DMS53 (cell line): ENCODE measurements around the gene KCNJ6.
A peak's percentile ranks its signal among the peaks of the same experiment; 100 is the strongest.

ENCODE experiments used
- DNase-seq: peaks from one replicate; lab custom pipeline; 2025; lab: John Stamatoyannopoulos, UW

KCNJ6 gene

DNA sequence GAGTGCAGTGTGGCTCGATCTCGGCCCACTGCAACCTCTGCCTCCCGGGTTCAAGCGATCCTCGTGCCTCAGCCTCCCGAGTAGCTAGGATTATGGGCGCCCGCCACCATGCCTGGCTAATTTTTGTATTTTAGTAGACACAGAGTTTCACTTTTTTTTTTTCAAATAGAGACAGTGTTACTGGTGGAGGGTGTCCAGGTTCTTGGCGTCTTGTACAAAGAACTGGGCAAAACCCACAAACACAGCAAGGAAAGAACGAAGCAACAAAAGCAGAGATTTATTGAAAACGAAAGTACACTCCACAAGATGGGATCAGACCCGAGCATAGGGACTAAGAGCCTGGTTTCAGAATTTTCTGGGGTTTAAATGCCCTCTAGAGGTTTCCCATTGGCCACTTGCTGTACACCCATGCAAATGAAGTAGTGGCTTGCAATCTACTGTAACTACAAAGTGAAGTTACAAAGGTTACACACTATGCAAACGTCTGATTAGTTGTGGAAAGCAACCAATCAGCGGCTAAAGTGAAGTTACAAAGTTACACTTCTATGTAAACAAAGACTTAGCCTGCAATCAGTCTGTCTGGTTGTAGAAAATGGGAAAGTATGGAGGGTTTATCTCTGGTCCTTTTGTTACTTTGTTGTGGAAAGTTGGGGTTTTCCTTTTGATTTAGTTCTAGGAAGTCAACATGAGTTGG is 350.6 kb downstream of the KCNJ6 start:
- DNase-seq: peak; percentile 46

DNA sequence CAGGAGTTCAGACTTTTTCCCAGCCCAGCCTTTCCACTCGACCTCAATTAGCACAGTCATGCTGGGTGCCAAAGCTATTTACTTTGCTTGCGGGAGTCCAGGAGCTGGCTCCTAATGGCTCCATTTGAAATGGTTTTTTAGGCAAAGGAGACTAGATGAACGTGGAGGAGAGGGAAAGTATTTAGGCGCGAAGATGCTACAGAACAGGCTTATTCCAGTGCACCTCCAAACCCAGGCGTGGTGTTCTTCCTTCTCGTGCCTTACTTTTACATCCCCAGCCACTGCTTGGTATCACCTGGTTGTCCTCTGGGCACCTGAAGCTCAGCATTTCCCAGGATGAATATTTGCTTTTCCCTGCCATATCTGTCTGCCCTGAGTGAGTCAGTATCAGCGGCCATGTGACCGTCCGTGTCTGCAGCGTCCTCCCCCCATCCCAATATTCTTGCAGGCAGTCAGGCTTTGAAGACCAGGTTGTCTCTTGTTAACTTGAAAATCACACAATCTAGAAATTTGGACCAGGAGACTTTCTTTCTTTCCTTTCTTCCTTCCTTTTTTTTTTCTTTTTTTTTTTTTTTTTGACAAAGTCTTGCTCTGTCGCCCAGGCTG is 351.2 kb downstream of the KCNJ6 start:
- DNase-seq: peak; percentile 78

DNA sequence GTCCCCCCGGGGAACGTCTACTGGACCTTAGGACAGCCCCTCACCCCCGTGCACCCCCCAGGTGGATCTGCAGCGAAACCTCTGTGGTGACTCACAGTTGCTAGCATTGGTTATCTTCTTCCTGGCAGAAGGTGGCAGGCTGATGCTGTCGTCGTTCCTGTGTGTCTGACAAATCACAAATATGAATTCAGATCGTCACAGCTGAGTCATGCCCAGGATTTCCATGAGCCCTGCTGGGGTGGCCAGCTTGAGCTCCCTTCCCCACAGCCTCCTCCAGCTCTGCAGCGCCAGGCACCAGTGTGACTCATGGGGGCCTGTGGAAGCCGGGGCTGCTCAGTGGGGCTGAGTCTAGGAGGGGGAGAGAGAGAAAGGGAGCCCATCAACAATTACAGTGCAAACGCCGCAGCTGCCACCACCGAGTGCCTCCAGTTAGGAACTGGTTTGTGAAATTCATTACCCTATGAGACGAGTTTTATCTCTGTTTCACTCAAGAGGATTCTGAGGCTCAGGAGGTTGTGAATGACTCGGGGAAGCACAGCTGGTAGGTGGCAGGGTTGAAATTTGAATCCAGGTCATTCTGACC is 351.8 kb downstream of the KCNJ6 start:
- DNase-seq: peak; percentile 95

DNA sequence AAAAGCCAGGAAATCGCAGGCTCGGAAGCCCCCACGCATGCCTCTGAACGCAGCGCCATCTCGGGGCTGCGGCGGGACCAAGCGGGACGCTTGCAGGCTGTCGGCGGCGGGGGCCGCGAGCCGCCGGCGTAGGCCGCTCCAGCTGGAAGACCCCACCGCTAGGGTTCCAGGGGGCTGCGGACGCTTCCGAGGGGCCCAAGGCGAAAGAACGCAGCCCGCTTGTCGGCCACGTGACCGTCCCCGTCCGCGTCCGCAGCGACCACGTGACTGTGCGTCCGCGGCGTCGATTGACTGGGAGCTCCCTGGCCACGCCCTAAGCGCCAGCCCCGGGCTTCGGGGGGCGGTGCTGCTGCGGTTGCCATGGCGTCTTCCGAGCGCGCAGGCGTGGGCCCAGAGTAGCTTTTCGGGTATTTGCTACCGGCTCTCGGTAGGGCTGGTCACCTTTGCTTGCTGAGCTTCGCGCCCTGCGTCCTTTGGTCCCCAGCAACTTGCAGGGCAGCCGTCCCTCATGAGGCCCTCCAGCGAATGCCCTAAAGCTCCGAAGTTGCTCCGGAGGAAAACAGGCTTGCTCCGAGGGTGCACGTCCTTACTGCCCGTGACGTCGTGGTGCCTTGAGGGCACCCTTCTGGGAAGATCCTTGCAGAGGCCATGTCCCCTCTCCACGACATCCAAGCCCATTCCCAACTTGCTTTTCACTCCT is 352.5 kb downstream of the KCNJ6 start:
- DNase-seq: peak; percentile 96

DNA sequence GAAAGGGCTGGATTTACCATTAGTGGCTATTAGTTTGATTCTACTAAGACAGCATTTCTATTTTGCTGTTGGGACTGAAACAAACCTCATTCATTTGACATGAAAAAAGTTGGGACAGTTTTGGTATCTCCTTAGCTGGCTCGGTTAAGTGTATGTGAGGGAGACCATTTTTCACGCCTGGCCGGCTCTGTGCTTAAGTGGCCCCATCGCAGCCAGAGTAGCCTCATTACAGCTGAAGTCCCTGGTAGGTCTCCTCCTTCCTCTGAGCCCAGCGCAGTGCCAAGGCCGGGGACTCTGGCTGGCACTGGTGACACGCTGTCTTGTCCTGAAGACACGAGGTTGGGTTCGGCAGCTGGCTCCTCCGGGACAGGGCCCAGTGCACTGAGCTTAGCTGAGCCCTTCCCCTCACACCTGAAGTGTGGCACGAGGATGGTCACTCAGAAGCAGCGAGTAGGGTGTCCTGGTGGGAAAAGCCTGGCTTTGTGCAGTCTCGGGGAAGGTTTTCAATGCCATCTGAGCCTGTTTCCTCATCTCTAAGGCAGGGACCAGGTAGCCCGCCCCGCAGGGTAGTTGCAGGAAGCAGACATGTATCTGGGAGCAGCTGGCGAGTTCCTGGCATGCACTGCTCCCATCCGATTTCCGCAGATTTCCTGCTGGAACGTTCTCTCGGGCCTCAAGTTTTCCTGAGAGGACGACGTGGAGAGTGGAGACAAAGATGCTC is 353.2 kb downstream of the KCNJ6 start:
- peak; percentile 73 for DNase-seq

DNA sequence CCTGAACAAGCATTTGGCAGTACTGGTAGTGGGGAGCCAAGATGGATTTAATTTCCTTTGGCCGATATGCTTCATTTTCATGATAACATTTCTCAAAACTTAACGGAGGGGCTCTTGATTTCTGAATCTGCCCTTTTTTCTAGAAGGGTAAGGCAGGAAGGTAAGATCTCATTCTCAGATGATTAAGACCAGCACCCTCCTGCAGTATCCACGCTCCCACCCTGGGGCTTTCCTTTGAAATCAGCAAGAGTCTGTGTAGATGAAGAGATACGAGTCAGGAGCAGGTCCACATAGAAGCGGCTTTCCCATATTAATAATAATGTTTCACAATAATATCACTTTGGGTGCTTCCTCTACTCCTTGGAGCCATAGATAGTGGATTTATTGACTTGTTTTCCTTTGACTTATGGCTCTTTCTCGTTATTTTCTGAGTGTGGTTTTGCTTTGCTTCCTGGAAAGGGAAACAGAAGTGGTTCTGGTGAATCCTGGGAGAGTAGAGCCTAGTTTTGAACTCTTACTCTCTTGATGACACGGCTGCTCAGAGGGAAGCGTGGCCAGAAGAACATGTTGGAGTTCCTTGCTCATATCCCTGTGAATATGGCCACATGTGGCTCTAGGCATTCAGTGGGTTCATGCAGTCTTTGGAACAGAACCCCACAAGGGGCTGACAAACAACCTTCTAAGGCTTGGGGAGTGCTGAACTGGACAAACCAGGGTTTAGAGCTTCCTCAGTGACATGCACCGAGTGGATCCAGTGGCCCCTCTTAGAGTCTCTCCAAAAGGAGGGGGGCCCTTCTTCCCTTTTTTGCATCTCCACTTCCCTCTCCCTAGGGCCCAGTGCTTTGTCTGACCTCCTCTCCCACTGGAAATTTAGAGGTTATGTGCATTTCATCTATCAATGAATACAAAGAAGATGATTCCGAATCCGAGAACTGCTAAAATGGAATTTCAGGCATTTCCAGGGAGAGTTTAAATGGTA is 354.0 kb downstream of the KCNJ6 start:
- no peak for DNase-seq

DNA sequence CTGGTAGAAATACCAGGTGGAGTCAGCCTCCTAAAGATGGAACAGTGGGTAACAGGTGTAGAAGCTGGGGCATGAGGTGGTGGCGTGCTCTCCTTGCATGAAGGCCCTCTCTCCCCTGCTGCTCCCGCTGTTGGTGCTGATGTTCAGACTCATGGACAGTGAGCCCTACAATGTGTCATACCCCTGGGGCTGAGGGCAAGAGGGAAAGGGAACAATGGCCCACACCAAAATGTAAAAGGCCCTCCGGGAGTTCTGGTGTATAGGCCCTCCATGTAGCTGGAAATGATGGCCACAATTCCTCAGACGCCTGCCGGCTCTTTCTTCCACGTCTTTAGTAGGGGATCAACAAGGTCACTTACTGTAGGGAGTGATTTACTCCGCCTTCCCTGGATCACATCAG is 354.8 kb downstream of the KCNJ6 start:
- DNase-seq: no peak

DNA sequence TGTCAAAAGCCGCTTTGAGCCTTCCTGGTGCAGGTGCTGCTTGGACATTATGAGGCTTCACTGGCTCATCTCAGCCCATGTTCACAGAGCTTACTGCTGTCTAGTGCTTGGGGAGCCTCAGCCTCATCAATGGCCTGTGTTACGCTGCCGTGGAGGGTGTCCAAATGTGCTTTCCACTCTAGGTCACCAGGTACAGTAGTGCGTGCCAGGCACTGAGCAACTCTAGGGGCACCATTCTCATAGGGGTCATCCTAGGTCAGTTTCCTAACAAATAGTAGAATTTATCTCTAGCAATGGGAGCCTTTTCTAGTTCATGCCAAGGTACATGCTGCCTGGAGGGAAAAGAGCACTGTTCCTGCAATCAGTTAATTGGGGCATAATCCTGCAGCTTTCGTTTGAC is 355.9 kb downstream of the KCNJ6 start:
- DNase-seq: no peak

DNA sequence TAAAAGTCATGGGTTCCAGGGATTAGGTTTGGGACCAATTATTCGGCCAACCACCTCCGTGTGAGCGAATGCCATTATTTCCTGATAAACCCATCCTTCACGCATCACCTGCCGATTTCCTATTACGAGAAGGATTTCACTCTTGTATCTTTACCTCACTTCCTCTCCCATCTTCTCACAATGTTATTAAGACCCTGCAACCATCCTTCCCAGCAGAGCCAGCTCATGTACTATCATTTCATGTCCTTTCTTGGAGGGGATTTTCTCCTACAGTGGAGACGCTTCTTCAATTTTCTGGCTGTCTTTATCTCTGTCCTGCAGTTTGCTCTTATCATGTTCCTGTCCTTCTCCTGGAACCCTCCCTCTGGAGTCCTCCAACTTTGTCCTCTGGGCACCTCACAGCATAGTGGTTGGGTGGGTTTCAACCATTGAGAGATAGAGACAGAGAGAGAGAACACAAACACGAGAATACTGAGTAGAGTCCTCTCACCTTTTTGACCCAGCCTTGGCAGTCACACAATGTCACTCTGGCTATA is 357.5 kb downstream of the KCNJ6 start:
- no peak for DNase-seq
